GM12865 (cell line): ENCODE measurements around the gene MLST8.

ENCODE experiments used
- DNase-seq: peaks from one replicate; pipeline ENCODE4 v3.0.0; 2010; ENCODE audit warnings: low read depth
- H3K4me3 ChIP-seq: 2 replicates; pipeline ENCODE4 v1.5.1; 2011; ENCODE audit warnings: mild to moderate bottlenecking, low read depth, low read length, control low read depth
- CTCF ChIP-seq: IDR thresholded peaks from 2 replicates; pipeline ENCODE4 v1.5.1; 2011; ENCODE audit warnings: low read length, control low read depth, low read depth, inconsistent platforms; ENCODE audit not compliant: insufficient read depth; ENCODE audit errors: missing control alignments

Gene MLST8

GRCh38 chr16:2223942-2224486 lies 18.8 kb downstream of the MLST8 start:
- TF ChIP-seq CTCF: no peak
- H3K4me3 ChIP-seq: peak overlapping the region; percentile 96
- DNase-seq: peak; percentile 56

GRCh38 chr16:2226245-2226793 lies 21.1 kb downstream of the MLST8 start:
- TF ChIP-seq CTCF: no peak
- H3K4me3 ChIP-seq: no peak overlapping the region
- DNase-seq: no peak

DNA sequence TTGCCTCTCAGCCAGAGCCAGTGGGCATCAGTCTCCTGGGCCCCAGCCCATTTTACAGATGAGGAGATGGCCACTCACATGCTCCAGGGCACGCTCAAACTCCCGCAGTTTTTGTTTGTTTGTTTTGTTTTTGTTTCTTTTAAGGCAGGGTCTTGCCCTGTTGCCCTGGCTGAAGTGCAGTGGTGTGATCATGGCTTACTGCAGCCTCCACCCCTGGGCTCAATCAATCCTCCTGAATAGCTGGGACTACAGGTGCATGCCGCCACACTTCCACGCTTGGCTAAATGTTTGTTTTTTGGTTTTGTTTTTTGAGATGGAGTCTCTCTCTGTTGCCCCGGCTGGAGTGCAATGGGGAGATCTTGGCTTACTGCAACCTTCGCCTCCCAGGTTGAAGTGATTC lies 21.7 kb downstream of the MLST8 start:
- no peak for TF ChIP-seq CTCF
- no peak overlapping the region for H3K4me3 ChIP-seq
- no peak for DNase-seq

GRCh38 chr16:2228161-2228824 lies 23.0 kb downstream of the MLST8 start:
- TF ChIP-seq CTCF: no peak
- no peak for DNase-seq
- no peak overlapping the region for H3K4me3 ChIP-seq

DNA sequence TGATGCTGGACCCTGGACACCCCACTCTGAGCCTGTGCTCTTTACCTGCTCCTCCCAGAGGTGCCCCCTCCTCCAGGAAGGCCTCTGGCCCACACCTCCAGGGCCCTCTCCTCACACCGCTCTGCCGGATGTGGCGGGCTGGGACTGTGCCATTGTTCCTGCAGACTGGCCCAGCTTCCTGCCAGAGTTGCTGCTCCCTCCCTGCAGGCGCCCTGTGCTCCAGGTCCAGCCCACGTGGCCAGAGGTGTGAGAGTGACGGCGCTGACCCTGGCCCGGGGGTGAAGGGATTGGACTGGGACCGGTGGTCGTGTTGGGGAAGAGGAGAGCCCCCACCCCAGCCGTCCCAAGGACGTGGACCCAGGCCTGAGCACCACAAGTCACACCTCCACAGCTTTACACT lies 23.8 kb downstream of the MLST8 start:
- DNase-seq: no peak
- H3K4me3 ChIP-seq: no peak overlapping the region
- TF ChIP-seq CTCF: no peak

- H3K4me3 ChIP-seq: no peak overlapping the region
- DNase-seq: no peak
- no peak for TF ChIP-seq CTCF
Observed at GRCh38 chr16:2229632-2230250, 24.5 kb downstream of the MLST8 start.
